Activated CD8-positive, alpha-beta memory T cell treated with anti-CD3 and anti-CD28 coated beads, Interleukin-2, amount 50 U/mL, for 24 hours (primary cell): ENCODE data around the gene GBP1.
"Not testable (repeated sequence)": the region's sequence is repeated elsewhere in the genome, so short reads cannot be mapped to it uniquely, and the experiment has no call there.

Source experiments
- DNase-seq: peaks from one replicate; pipeline ENCODE4 v3.0.0-alpha.2; 2020; ENCODE audit errors: extremely low read depth

GBP1 gene

GRCh38 chr1:89051955-89052312, 13.1 kb downstream of the GBP1 start:
- no peak for DNase-seq

GRCh38 chr1:89051300-89051954, 13.6 kb downstream of the GBP1 start:
- no peak for DNase-seq

GRCh38 chr1:89050649-89051033, 14.4 kb downstream of the GBP1 start:
- no peak for DNase-seq

GRCh38 chr1:89049901-89050648, 14.9 kb downstream of the GBP1 start:
- not testable (repeated sequence) for DNase-seq

GRCh38 chr1:89049187-89049586, 15.8 kb downstream of the GBP1 start:
- not testable (repeated sequence) for DNase-seq

GRCh38 chr1:89047734-89048133, 17.3 kb downstream of the GBP1 start:
- no peak for DNase-seq

GRCh38 chr1:89046318-89047183, 18.5 kb downstream of the GBP1 start:
- DNase-seq, result not testable (repeated sequence)

GRCh38 chr1:89044970-89045721, 19.9 kb downstream of the GBP1 start:
- DNase-seq, result no peak

GRCh38 chr1:89043940-89044339, 21.1 kb downstream of the GBP1 start:
- no peak for DNase-seq

GRCh38 chr1:89042491-89042890, 22.5 kb downstream of the GBP1 start:
- no peak for DNase-seq

- DNase-seq, result no peak
Observed at GRCh38 chr1:89041721-89042120, 23.3 kb downstream of the GBP1 start.

GRCh38 chr1:89041119-89041641, 23.8 kb downstream of the GBP1 start:
- no peak for DNase-seq

- no peak for DNase-seq
Observed at GRCh38 chr1:89040315-89040626, 24.7 kb downstream of the GBP1 start.

GRCh38 chr1:89037186-89037585, 27.8 kb downstream of the GBP1 start:
- no peak for DNase-seq

- no peak for DNase-seq
Observed at GRCh38 chr1:89035080-89035479, 29.9 kb downstream of the GBP1 start.

- DNase-seq, result not testable (repeated sequence)
Observed at GRCh38 chr1:89034004-89034403, 31.0 kb downstream of the GBP1 start.

GRCh38 chr1:89029051-89029450, 36.0 kb downstream of the GBP1 start:
- DNase-seq, result not testable (repeated sequence)

GRCh38 chr1:89025928-89026327, 39.1 kb downstream of the GBP1 start:
- no peak for DNase-seq

- no peak for DNase-seq
Observed at GRCh38 chr1:89023026-89023425, 42.0 kb downstream of the GBP1 start.

- DNase-seq, result no peak
Observed at GRCh38 chr1:89022167-89022959, 42.6 kb downstream of the GBP1 start, which contains the start of gene GBP3. Gene GBP3, minus strand, starts transcription at chr1:89022866. Its CDS starts 2,145 bp downstream, at chr1:89020721.

- DNase-seq, result not testable (repeated sequence)
Observed at GRCh38 chr1:89018318-89018717, 46.7 kb downstream of the GBP1 start.
